Liver (tissue), 9 donors: ENCODE results near the gene TFDP1. TPM values are rescaled to one million over a fixed set of nuclear protein-coding genes. Genes with fewer than 3 reads are reported as not detected.

Experiments
- DNase-seq: peaks from one replicate; pipeline ENCODE4 v3.0.0-alpha.2; 2017; ENCODE audit warnings: low spot score
- H3K27ac ChIP-seq, 2 donors: one replicate each; pipeline ENCODE4 v1.7.0; 2013; ENCODE audit warnings: inconsistent platforms in 2 of 2, low read length in 2 of 2, control low read depth in 1 of 2, low read depth in 1 of 2, mild to moderate bottlenecking in 1 of 2
- H3K27me3 ChIP-seq, 4 donors: one replicate each; pipeline versions ENCODE4 v1.6.1 to v1.7.0; 2013; ENCODE audit warnings: low read length in 3 of 4, inconsistent platforms in 1 of 4, mild to moderate bottlenecking in 1 of 4, moderate library complexity in 1 of 4; ENCODE audit not compliant: control insufficient read depth in 4 of 4, insufficient read depth in 4 of 4
- H3K36me3 ChIP-seq, 4 donors: one replicate each; pipeline versions ENCODE4 v1.6.1 to v1.7.0; 2013; ENCODE audit warnings: low read length in 3 of 4, mild to moderate bottlenecking in 3 of 4, low read depth in 1 of 4, moderate library complexity in 1 of 4; ENCODE audit not compliant: control insufficient read depth in 4 of 4, insufficient read depth in 3 of 4
- H3K4me1 ChIP-seq, 4 donors: one replicate each; pipeline versions ENCODE4 v1.6.1 to v1.7.0; 2013; ENCODE audit warnings: low read length in 3 of 4, mild to moderate bottlenecking in 3 of 4, moderate library complexity in 1 of 4; ENCODE audit not compliant: control insufficient read depth in 4 of 4, insufficient read depth in 4 of 4
- H3K4me3 ChIP-seq, 3 donors: one replicate each; pipeline versions ENCODE4 v1.6.1 to v1.7.0; 2013; ENCODE audit warnings: low read length in 3 of 3, control low read depth in 1 of 3, low read depth in 1 of 3, mild to moderate bottlenecking in 1 of 3
- H3K9ac ChIP-seq, 2 donors: one replicate each; pipeline ENCODE4 v1.7.0; 2013; ENCODE audit warnings: low read length in 2 of 2, mild to moderate bottlenecking in 2 of 2, moderate library complexity in 2 of 2, control low read depth in 1 of 2, low read depth in 1 of 2
- H3K9me3 ChIP-seq, 4 donors: one replicate each; pipeline versions ENCODE4 v1.6.1 to v1.7.0; 2013; ENCODE audit warnings: low read length in 3 of 4; ENCODE audit not compliant: control insufficient read depth in 4 of 4
- ATF3 ChIP-seq: IDR thresholded peaks from 2 replicates; pipeline ENCODE4 v1.6.1; 2016; ENCODE audit warnings: antibody characterized with exemption
- CTCF ChIP-seq: fragments of 150-350 bp; IDR thresholded peaks from 2 replicates; pipeline ENCODE4 v1.5.1; 2017; ENCODE audit warnings: improper control_type of control experiment, low read depth, low read length; ENCODE audit not compliant: missing input control
- FOXA2 ChIP-seq: IDR thresholded peaks from 2 replicates; pipeline ENCODE4 v1.6.1; 2016; ENCODE audit warnings: antibody characterized with exemption
- GABPA ChIP-seq, 2 donors: IDR thresholded peaks in 1 of 2; conservative IDR thresholded peaks in 1 of 2; 2 replicates each; pipeline ENCODE4 v1.6.1; 2016; ENCODE audit warnings: antibody characterized with exemption in 2 of 2, mild to moderate bottlenecking in 1 of 2, moderate library complexity in 1 of 2
- HNF4A ChIP-seq, 2 donors: conservative IDR thresholded peaks; 2 replicates each; pipeline ENCODE4 v1.6.1; 2016; ENCODE audit warnings: antibody characterized with exemption in 2 of 2, mild to moderate bottlenecking in 2 of 2
- HNF4G ChIP-seq: IDR thresholded peaks from 2 replicates; pipeline ENCODE4 v1.6.1; 2016; ENCODE audit warnings: antibody characterized with exemption
- JUND ChIP-seq, 2 donors: IDR thresholded peaks; 2 replicates each; pipeline ENCODE4 v1.6.1; 2016; ENCODE audit warnings: antibody characterized with exemption in 2 of 2
- MAX ChIP-seq: IDR thresholded peaks from 2 replicates; pipeline ENCODE4 v1.6.1; 2016; ENCODE audit warnings: antibody characterized with exemption
- NR2F2 ChIP-seq: IDR thresholded peaks from 2 replicates; pipeline ENCODE4 v1.6.1; 2016; ENCODE audit warnings: antibody characterized with exemption
- REST ChIP-seq: IDR thresholded peaks from 2 replicates; pipeline ENCODE4 v1.6.1; 2016; ENCODE audit warnings: antibody characterized with exemption, mild to moderate bottlenecking
- RXRA ChIP-seq, 2 donors: IDR thresholded peaks; 2 replicates each; pipeline ENCODE4 v1.6.1; 2017 to 2018; ENCODE audit warnings: antibody characterized with exemption in 2 of 2, mild to moderate bottlenecking in 1 of 2
- SP1 ChIP-seq: IDR thresholded peaks from 2 replicates; pipeline ENCODE4 v1.6.1; 2018; ENCODE audit warnings: antibody characterized with exemption, mild to moderate bottlenecking
- TAF1 ChIP-seq: conservative IDR thresholded peaks from 2 replicates; pipeline ENCODE4 v1.6.1; 2016; ENCODE audit warnings: antibody characterized with exemption, mild to moderate bottlenecking
- ZBTB33 ChIP-seq: IDR thresholded peaks from 2 replicates; pipeline ENCODE4 v1.6.1; 2016; ENCODE audit warnings: antibody characterized with exemption
- WGBS: extraction: QIAGEN DNeasy Blood & Tissue Kit; methylation state at CpG from one replicate; pipeline ENCODE4 v1.1.7; 2013; 5-methylcytosine and 5-hydroxymethylcytosine counted together
- polyA plus RNA-seq, 2 donors: library from polyadenylated mRNA; stranded (reverse) in 1 of 2; unstranded in 1 of 2; fragments of 200-250 nt in 1 of 2; fragments of >200 nt in 1 of 2; fragmentation: Nextera tagmentation in 1 of 2; extraction: Ambion mirVana in 1 of 2; gene quantifications; one replicate each; pipeline versions ENCODE4 v1.2.1 to v1.2.3, GENCODE V29; 2013 to 2015
- total RNA-seq, 2 donors: library from RNA; depleted of rRNA; stranded (reverse); fragments of >200 nt; gene quantifications; one replicate each; pipeline ENCODE4 v1.2.3, GENCODE V29; 2014
- donor health status: healthy.
- donor health status: healthy.
- donor health status: healthy.
- donor health status: healthy.
- donor health status: healthy.

The TFDP1 gene
- total and polyA plus RNA-seq, 4 donors: 9.9 to 140 (median 17.8) TPM

- no peaks in the 10 kb centered on the region for H3K36me3 ChIP-seq
- no peak overlapping the region for H3K4me3 ChIP-seq
- H3K4me1 ChIP-seq: peaks cover 0 to 4% (median 0%) of the 10 kb centered on the region in 4 donors
- peaks cover 0 to 5% (median 4%) of the 10 kb centered on the region in 4 donors for H3K9me3 ChIP-seq
- no peaks in the 10 kb centered on the region for H3K27me3 ChIP-seq
- H3K9ac ChIP-seq: no peak overlapping the region
- 56% methylated on average over 2 of the region's 2 CpGs for WGBS
- no peak for DNase-seq
- H3K27ac ChIP-seq: no peak overlapping the region
- TF ChIP-seq TAF1: no peak
- no peak for TF ChIP-seq REST
- TF ChIP-seq RXRA (IDR thresholded peaks at IDR 0.05): no peak
Measured at GRCh38 chr13:113577881-113578435, 6.6 kb upstream of the TFDP1 start.

GRCh38 chr13:113579686-113580085 lies 4.9 kb upstream of the TFDP1 start:
- Histone ChIP-seq H3K9me3 (peaks cover 0 to 5% (median 4%) of the 10 kb centered on the region in 4 donors), H3K27me3 (no peaks in the 10 kb centered on the region), H3K36me3 (no peaks in the 10 kb centered on the region), H3K4me1 (peaks cover 0 to 5% (median 2%) of the 10 kb centered on the region in 4 donors), H3K4me3 (no peak overlapping the region), H3K27ac (no peak overlapping the region), H3K9ac (no peak overlapping the region)
- no peak for DNase-seq
- no peak for TF ChIP-seq JUND (IDR thresholded peaks at IDR 0.05)
- no peak for TF ChIP-seq CTCF
- no peak for TF ChIP-seq ATF3
- TF ChIP-seq FOXA2: no peak
- TF ChIP-seq ZBTB33: no peak
- no peak for TF ChIP-seq HNF4A (conservative IDR thresholded peaks at IDR 0.05)
- TF ChIP-seq REST: no peak
- no peak for TF ChIP-seq HNF4G
- TF ChIP-seq GABPA (IDR thresholded peaks at IDR 0.05 in 1 of 2, conservative IDR thresholded peaks at IDR 0.05 in 1 of 2): no peak
- no peak for TF ChIP-seq MAX
- TF ChIP-seq NR2F2: no peak
- TF ChIP-seq SP1: no peak
- 94% methylated on average over 8 of the region's 8 CpGs for WGBS
